ENCODE results near the gene DCTN4. TPM values are rescaled to one million over a fixed set of nuclear protein-coding genes. Genes with fewer than 3 reads are reported as not detected.

Gene DCTN4
- total RNA-seq, 6 experiments from 2014 or later = 60.1 to 76.9 (median 68.7) TPM

DNA sequence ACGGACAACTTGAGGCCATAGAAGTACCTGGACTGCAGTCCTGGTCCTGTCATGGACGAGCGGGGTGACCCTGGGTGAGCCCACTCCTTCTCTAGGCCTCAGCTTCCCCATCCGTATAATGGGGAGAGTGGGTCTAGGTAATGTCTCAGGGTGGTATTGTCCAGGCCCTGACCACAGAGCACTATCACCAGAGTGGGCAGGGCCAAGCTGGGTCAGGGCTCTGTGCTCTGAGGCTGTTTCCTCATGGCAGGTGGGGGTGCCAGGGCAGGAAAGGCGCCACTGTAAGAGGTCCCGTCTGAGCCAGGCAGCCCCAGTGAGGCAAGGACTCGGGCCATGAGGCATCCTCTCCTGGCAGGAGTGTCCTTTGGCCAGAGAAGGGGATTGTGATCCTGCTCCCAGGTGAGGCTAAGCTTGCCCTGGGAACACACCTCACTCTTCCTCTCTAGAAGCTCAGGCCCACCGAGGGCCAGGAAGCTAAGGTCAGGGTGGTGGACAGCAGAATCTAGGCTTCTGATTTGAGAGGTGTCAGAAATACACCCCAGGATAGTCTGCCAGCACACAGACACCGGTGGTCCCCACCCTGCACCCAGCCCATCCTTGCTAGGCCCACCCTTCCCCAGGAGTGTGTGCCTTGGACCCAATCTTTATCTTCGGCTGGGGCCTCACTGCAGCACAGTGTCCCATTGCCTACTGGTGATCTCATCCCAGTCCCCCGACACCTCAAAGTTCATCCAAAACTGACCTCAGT, 99.3 kb downstream of the DCTN4 start:
- H3K4me3 Mint-ChIP-seq = no peak overlapping the region
- no peak for DNase-seq
- peaks cover 11% of the 10 kb centered on the region for H3K4me1 Mint-ChIP-seq (ENCODE audit: low read depth)
- no peaks in the 10 kb centered on the region for H3K9me3 Mint-ChIP-seq
- H3K36me3 Mint-ChIP-seq (ENCODE audit: low read depth) = no peaks in the 10 kb centered on the region
- H3K27ac Mint-ChIP-seq = no peak overlapping the region
- H3K27me3 Mint-ChIP-seq (ENCODE audit: insufficient read depth) = peaks cover 6% of the 10 kb centered on the region
- no peak for TF ChIP-seq CTCF (IDR thresholded peaks at IDR 0.05)

- Mint-ChIP-seq H3K36me3 (ENCODE audit: low read depth) (no peaks in the 10 kb centered on the region), H3K27ac (no peak overlapping the region), H3K27me3 (ENCODE audit: insufficient read depth) (peaks cover 6% of the 10 kb centered on the region), H3K4me1 (ENCODE audit: low read depth) (peaks cover 16% of the 10 kb centered on the region), H3K9me3 (no peaks in the 10 kb centered on the region), H3K4me3 (no peak overlapping the region)
- no peak for TF ChIP-seq CTCF (IDR thresholded peaks at IDR 0.05)
- DNase-seq = no peak
Measured at GRCh38 chr5:150658699-150659265, 100.0 kb downstream of the DCTN4 start.

Other genes starting within 250 kb of the DCTN4 start
- gene SYNPO, start 118.4 kb downstream of the DCTN4 start, total RNA-seq (2021; fragmentation: NEBNext Ultra II Directional; extraction: Animal tissue kit (Norgen Biotek cat#: 25700)) = 10 to 100 TPM; 35.6 to 50.7 (median 47.8) TPM
- under 1 TPM in 2 of 6 experiments, not detected in 4; 0.05 to 0.14 TPM for gene MYOZ3, start 97.8 kb downstream of the DCTN4 start, total RNA-seq (2021; fragmentation: NEBNext Ultra II Directional; extraction: Animal tissue kit (Norgen Biotek cat#: 25700))
- 10 to 100 TPM; 32.6 to 40.2 (median 35.4) TPM for gene RBM22, start 58.0 kb downstream of the DCTN4 start, total RNA-seq (2021; fragmentation: NEBNext Ultra II Directional; extraction: Animal tissue kit (Norgen Biotek cat#: 25700))
- 10 to 100 TPM; 32.5 to 51.1 (median 37.9) TPM for gene SMIM3, start 19.7 kb upstream of the DCTN4 start, total RNA-seq (2021; fragmentation: NEBNext Ultra II Directional; extraction: Animal tissue kit (Norgen Biotek cat#: 25700))
- gene IRGM, start 87.5 kb upstream of the DCTN4 start, total RNA-seq (2021; fragmentation: NEBNext Ultra II Directional; extraction: Animal tissue kit (Norgen Biotek cat#: 25700)) = not detected
- gene ZNF300, start 146.0 kb upstream of the DCTN4 start, total RNA-seq (2021; fragmentation: NEBNext Ultra II Directional; extraction: Animal tissue kit (Norgen Biotek cat#: 25700)) = 1 to 10 TPM; 2.6 to 5.6 (median 4.6) TPM